Forelimb muscle (tissue), 1 donor: ENCODE data around the gene CD79B. TPM values are rescaled to one million over a fixed set of nuclear protein-coding genes. Genes with fewer than 3 reads are reported as not detected.
"Not testable (repeated sequence)": the region's sequence is repeated elsewhere in the genome, so short reads cannot be mapped to it uniquely, and the experiment has no call there.

Source experiments
- DNase-seq: peaks from one replicate; pipeline ENCODE4 v3.0.0-alpha.2; 2013; ENCODE audit warnings: low read depth
- polyA plus RNA-seq: library from polyadenylated mRNA; unstranded; fragments of 120-200 nt; gene quantifications from one replicate; pipeline ENCODE4 v1.2.1, GENCODE V29; 2013; ENCODE audit not compliant: insufficient read length

CD79B gene
- polyA plus RNA-seq, 1 donor = 2.3 TPM

GRCh38 chr17:63933598-63933997, 1.5 kb upstream of the CD79B start:
- no peak for DNase-seq

GRCh38 chr17:63932721-63933120, 590 bp upstream of the CD79B start:
- DNase-seq = no peak

DNA sequence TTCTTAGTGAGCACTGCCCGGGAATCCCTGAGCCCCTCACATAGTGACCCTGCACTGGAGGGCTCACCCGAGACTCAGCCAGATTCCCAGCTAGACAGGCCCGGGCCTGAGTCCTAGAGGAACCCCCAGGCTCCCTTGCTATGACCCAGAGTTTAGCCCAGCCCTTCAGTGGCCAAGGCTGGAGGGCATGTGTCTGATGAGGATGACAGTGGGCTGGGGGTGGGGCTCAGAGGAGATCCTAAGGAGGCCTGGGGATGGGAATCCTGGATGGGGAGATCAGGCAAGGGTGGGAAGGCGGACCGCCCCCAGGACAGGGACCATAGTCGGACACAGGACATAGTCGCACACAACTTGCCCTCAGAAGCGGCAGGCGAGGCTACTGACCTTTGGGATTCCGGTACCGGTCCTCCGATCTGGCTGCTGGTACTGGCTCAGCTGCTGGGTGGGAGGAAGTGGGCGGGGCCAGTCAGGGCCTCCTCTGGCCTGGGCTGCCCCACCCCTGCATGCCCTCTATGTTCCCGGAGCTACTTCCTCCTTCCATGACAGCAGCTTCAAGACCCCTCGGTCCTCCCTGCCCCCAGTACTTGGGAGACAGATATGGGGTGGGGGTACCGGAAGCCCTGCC, 1.1 kb downstream of the CD79B start:
- no peak for DNase-seq

GRCh38 chr17:63929860-63930766, 2.0 kb downstream of the CD79B start:
- DNase-seq = no peak

DNA sequence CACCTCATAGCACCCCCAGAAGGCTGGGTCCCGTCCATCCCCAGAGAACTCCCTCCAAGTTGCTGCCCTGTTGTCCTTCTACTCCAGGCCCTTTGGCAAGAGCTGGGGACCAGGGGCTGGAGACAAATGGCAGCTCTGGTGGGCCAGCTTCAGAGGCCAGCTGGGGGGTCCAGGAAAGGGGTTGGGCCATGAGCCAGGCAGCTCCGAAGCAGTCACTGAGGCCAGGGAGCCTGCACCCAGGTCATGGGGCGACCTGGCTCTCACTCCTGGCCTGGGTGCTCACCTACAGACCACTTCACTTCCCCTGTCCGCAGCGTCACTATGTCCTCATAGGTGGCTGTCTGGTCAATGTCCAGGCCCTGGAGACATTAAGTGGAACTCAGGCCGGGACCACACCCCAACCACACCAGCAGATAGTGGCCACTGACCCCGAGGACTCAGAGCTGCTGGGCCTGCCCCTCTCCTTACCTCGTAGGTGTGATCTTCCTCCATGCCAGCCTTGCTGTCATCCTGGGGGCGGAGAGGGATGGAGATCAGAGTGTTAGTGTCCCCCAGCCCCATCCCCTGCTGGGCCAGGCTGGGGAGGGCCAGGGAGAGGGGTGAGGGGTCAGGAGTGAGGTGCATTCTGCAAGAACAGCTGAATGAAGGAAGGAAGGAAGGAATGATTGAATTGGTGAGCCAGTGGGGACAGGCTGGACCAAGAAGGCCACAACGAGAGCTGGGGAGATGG, 3.0 kb downstream of the CD79B start:
- no peak for DNase-seq

- DNase-seq = no peak
Measured at GRCh38 chr17:63928172-63928666, 3.9 kb downstream of the CD79B start.

DNA sequence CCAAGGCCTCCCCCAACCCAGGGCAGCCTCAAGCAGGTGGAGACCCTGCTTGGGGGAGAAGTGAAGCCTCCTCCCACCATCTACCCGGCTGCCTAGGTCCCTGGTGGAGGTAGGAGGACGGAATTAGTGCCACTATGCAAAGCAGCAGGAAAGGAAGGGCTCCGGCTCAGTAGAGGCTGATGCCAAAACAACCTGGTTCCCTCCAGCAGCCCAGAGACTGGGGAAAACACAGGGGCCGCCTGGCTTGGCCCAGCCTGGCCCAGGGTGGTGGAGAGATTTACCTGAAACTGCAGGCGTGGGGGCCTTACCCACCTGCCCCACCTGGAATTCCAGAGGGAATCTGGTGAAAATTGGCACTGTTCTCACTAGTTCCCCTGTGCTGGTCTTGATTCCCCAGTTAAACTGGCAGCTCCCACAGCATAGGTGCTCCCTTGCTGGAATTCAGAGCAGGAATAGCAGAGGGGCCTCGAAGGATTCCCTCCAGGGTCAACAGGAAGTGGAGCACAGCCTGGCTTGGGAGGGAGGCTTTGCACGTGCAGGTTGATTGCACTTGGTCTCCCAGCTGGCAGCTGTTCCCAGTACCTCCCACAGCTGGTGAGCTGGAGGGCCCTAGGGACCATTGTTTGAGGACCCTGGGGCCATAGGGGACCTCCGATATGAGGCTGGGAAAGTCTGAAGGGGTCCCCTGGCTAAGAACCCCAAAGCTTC, 4.5 kb downstream of the CD79B start:
- DNase-seq = no peak

DNA sequence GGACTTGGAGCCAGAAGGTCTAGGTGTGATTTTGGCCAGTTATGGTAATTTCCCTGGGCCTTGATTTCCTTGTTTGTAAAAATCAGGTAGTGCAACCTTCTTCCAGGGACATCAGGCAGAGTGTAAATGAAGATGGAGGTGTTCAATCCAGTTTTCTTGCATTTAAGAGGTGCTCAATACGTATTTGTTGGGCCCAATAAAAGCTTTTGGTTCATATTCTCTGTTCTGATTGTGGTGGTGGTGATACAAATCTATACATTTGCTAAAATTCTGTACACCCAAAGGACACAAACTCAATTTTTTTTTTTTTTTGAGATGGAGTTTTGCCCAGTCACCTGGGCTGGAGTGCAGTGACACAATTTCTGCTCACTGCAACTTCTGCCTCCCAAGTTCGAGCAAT, 6.0 kb downstream of the CD79B start:
- DNase-seq = no peak

- no peak for DNase-seq
Measured at GRCh38 chr17:63925615-63926014, 6.5 kb downstream of the CD79B start.

DNA sequence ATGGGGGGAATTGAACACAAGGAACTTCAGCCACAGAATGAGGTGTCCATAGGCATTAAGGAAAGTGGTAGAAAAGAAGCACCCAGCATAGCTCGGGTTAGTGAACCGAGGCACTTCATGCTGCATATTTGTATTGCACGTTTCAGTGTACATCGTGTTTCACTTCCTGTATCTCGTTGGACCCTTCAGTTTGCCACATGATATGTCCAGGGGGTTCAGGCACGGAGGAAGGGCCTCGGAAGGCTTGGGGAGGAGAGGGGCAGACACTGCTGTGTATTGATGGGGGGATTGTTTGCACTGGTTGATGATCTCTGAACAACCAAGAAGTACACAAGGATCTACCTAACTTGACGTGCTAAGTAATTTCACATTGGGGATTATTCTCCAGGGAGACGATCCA, 9.7 kb downstream of the CD79B start:
- not testable (repeated sequence) for DNase-seq

- not testable (repeated sequence) for DNase-seq
Measured at GRCh38 chr17:63920779-63921178, 11.4 kb downstream of the CD79B start.

DNA sequence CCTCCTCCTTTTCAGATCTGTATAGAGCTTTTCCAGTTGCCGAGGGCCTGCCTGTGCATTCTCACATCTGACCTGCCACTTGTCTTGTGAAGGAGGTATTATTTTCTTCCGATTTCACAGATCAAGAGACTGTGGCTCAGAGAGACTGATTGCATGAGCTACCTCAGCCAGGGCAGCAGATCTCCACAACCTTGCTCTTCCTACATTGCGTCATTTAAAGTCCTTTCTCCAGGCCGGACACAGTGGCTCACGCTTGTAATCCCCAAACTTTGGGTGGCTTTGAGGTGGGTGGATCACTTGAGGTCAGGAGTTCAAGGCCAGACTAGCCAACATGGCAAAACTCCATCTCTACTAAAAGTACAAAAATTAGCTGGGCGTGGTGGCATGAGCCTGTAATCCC, 12.1 kb downstream of the CD79B start:
- DNase-seq = not testable (repeated sequence)

- DNase-seq = peak; percentile 28
Measured at GRCh38 chr17:63919311-63919723, 12.8 kb downstream of the CD79B start.

DNA sequence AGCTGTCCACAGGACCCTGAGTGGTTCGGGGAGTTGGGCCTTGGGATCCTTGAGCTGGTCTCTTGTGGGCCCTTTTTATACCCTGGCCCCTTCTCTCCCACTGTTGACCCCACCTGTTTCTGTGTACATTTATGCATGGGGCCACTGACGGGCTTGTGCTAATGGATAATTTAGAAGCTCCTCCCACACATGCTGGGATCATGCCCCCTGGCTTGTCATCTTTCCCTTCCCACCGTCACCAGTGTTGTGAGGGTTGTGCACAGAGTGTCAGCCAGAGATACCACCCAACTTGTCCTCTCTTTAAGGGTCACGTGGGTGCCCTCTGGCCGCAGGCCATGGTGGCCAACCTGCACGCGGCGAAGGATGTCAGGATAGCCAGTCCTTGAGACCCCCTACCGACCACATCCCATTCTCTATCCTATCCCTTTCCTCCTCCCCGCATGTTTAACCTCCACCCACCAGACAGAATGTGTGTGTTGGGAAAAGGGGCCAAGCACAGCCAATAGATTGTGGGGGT, 13.3 kb downstream of the CD79B start, which contains the start of gene GH1:
Gene GH1, minus strand, starts transcription at position 51 of the 517 bp plus-strand sequence. CDS start 63 bp downstream, outside the sequence.
- not testable (repeated sequence) for DNase-seq

DNA sequence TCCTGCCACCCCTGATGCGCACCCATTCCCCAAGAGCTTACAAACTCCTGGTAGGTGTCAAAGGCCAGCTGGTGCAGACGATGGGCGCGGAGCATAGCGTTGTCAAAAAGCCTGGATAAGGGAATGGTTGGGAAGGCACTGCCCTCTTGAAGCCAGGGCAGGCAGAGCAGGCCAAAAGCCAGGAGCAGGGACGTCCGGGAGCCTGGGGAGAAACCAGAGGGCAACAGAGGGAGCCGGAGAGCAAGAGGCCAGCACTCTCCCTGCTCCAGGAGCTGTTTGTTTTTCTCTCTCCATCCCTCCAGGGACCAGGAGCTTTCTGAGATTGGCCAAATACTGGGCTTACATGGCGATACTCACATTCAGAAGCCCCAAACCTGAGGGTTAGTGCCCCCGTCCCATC, 13.8 kb downstream of the CD79B start:
- DNase-seq = no peak

DNA sequence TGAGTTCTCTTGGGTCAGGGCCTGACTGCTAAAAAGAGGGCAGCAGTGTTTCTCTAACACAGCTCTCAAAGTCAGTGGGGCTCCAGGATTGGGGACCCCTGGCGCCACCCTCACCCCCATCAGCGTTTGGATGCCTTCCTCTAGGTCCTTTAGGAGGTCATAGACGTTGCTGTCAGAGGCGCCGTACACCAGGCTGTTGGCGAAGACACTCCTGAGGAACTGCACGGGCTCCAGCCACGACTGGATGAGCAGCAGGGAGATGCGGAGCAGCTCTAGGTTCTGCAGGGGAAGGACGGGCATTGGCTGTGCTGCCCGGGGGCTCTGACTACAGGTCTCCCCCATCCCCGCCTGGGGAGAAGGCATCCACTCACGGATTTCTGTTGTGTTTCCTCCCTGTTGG, 14.5 kb downstream of the CD79B start:
- DNase-seq = no peak

GRCh38 chr17:63917206-63917605, 14.9 kb downstream of the CD79B start:
- DNase-seq = not testable (repeated sequence)

- no peak for DNase-seq
Measured at GRCh38 chr17:63916566-63917185, 15.5 kb downstream of the CD79B start.

DNA sequence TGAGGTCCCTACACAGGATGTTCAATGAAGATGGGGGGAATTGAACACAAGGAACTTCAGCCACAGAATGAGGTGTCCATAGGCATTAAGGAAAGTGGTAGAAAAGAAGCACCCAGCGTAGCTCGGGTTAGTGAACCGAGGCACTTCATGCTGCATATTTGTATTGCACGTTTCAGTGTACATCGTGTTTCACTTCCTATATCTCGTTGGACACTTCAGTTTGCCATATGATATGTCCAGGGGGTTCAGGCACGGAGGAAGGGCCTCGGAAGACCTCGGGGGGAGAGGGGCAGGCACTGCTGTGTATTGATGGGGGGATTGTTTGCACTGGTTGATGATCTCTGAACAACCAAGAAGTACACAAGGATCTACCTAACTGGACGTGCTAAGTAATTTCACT, 16.4 kb downstream of the CD79B start:
- not testable (repeated sequence) for DNase-seq

DNA sequence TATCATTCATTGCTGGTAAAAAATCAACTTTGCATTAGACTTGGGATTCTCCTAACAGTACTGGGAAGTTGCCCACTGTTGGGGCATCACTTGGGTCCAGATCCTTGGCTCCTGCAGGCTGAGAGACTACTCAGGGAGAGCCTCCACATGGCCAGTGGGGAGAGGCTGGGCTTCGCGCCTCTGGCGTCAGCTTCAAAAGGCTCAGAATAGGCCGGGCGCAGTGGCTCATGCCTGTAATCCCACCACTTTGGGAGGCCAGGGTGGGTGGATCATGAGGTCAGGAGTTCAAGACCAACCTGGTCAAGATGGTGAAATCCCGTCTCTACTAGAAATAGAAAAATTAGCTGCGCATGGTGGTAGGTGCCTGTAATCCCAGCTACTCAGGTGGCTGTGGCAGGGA, 17.7 kb downstream of the CD79B start:
- DNase-seq = no peak

- DNase-seq = no peak
Measured at GRCh38 chr17:63911657-63912100, 20.5 kb downstream of the CD79B start.
